Erythroblast (primary cell): Measurements from ENCODE around the gene NKAIN4.

Experiments used
- GATA1 ChIP-seq: IDR thresholded peaks from 2 replicates; pipeline ENCODE4 v1.6.1; 2011; ENCODE audit warnings: low read depth, mild to moderate bottlenecking, control low read depth, low read length, moderate library complexity
- POLR2A ChIP-seq: IDR thresholded peaks from 2 replicates; pipeline ENCODE4 v1.6.1; 2011; ENCODE audit warnings: mild to moderate bottlenecking, low read length

- TF ChIP-seq POLR2A: no peak
- TF ChIP-seq GATA1: no peak
These were observed 10.5 kb downstream of the NKAIN4 start for GRCh38 chr20:63243604-63244247.
